IMR-90 (cell line): ENCODE results near the gene NRN1. TPM values are rescaled to one million over a fixed set of nuclear protein-coding genes. Genes with fewer than 3 reads are reported as not detected.

Experiments
- ATAC-seq: fragments of 200-7000 bp; cut with Tn5 transposase; 2 replicates; pipeline ENCODE4 v1.9.1; 2020; ENCODE audit warnings: low read depth, mild to moderate bottlenecking, moderate library complexity
- BruUV-seq: library from RNA; stranded (reverse); fragments of 400-500 nt; replicated peaks from 2 replicates; lab custom pipeline; 2021; lab: Mats Ljungman, UMichigan
- CTCF ChIA-PET: fragments of 300-600 bp; formaldehyde crosslinking; extraction: SDS; loops from one replicate; lab custom pipeline; 2021; ENCODE audit warnings: antibody characterized with exemption; lab: Yijun Ruan, JAX
- POLR2A ChIA-PET: fragments of 300-600 bp; sonication (Branson Sonifier 250); formaldehyde crosslinking; loops from one replicate; lab custom pipeline; 2022; ENCODE audit warnings: antibody characterized with exemption; ENCODE audit not compliant: unreplicated experiment; lab: Charles Lee
- DNase-seq: peaks from one replicate; pipeline ENCODE4 v3.0.0; 2013
- H2AFZ ChIP-seq: replicated peaks from 2 replicates; pipeline ENCODE3; 2013; ENCODE audit warnings: low read length, mild to moderate bottlenecking; ENCODE audit not compliant: poor library complexity
- H2AK5ac ChIP-seq: 2 replicates; pipeline ENCODE4 v1.6.1; 2013; ENCODE audit warnings: low read depth, low read length, inconsistent platforms
- H2AK9ac ChIP-seq: replicated peaks from 2 replicates; pipeline ENCODE3; 2013; ENCODE audit warnings: mild to moderate bottlenecking, low read depth, low read length, moderate library complexity; ENCODE audit not compliant: poor library complexity
- H2BK120ac ChIP-seq: 2 replicates; pipeline ENCODE4 v1.6.1; 2013; ENCODE audit warnings: low read depth, low read length, inconsistent platforms
- H2BK15ac ChIP-seq: 3 replicates; pipeline ENCODE4 v1.6.1; 2013; ENCODE audit warnings: low read depth, low read length, inconsistent platforms
- H2BK20ac ChIP-seq: 2 replicates; pipeline ENCODE4 v1.6.1; 2013; ENCODE audit warnings: low read depth, mild to moderate bottlenecking, inconsistent platforms, low read length, moderate library complexity
- H2BK5ac ChIP-seq: 2 replicates; pipeline ENCODE4 v1.6.1; 2013; ENCODE audit warnings: mild to moderate bottlenecking, low read depth, low read length, inconsistent platforms; ENCODE audit not compliant: poor library complexity, severe bottlenecking
- H3K14ac ChIP-seq: replicated peaks from 2 replicates; pipeline ENCODE4 v1.6.1; 2013; ENCODE audit warnings: low read depth, low read length, inconsistent platforms
- H3K18ac ChIP-seq: 2 replicates; pipeline ENCODE4 v1.6.1; 2013; ENCODE audit warnings: low read depth, low read length, control low read depth
- H3K23ac ChIP-seq: 2 replicates; pipeline ENCODE4 v1.6.1; 2013; ENCODE audit warnings: low read depth, low read length, inconsistent platforms
- H3K27ac ChIP-seq: 2 replicates; pipeline ENCODE4 v1.5.1; 2013; ENCODE audit warnings: mild to moderate bottlenecking, control low read depth, low read length; ENCODE audit not compliant: insufficient read depth
- H3K27me3 ChIP-seq: 2 replicates; pipeline ENCODE4 v1.6.1; 2013; ENCODE audit warnings: low read length; ENCODE audit not compliant: control insufficient read depth, insufficient read depth
- H3K36me3 ChIP-seq: 2 replicates; pipeline ENCODE4 v1.6.1; 2013; ENCODE audit warnings: low read length, mixed read lengths; ENCODE audit not compliant: control insufficient read depth, insufficient read depth
- H3K4ac ChIP-seq: 2 replicates; pipeline ENCODE4 v1.6.1; 2013; ENCODE audit warnings: low read depth, low read length, inconsistent platforms
- H3K4me1 ChIP-seq: 2 replicates; pipeline ENCODE4 v1.6.1; 2013; ENCODE audit warnings: low read length, mixed read lengths; ENCODE audit not compliant: control insufficient read depth, insufficient read depth
- H3K4me2 ChIP-seq: 2 replicates; pipeline ENCODE4 v1.6.1; 2013; ENCODE audit warnings: low read depth, mild to moderate bottlenecking, control low read depth, low read length, moderate library complexity
- H3K4me3 ChIP-seq: 2 replicates; pipeline ENCODE4 v1.5.1; 2013; ENCODE audit warnings: low read depth, mild to moderate bottlenecking, control low read depth, low read length, moderate library complexity; ENCODE audit not compliant: insufficient read depth
- H3K56ac ChIP-seq: 2 replicates; pipeline ENCODE4 v1.6.1; 2013; ENCODE audit warnings: low read length, inconsistent platforms; ENCODE audit not compliant: insufficient read depth; ENCODE audit errors: extremely low read depth
- H3K79me1 ChIP-seq, 2 experiments: 2 replicates each; pipeline ENCODE4 v1.6.1; 2013; ENCODE audit warnings: low read length in 2 of 2, inconsistent platforms in 1 of 2, low read depth in 1 of 2
- H3K9ac ChIP-seq: 2 replicates; pipeline ENCODE4 v1.6.1; 2013; ENCODE audit warnings: low read depth, low read length, control low read depth
- H3K9me1 ChIP-seq: 2 replicates; pipeline ENCODE4 v1.6.1; 2013; ENCODE audit warnings: low read length, inconsistent platforms; ENCODE audit not compliant: insufficient read depth
- H3K9me3 ChIP-seq: 2 replicates; pipeline ENCODE4 v1.6.1; 2013; ENCODE audit warnings: low read length; ENCODE audit not compliant: control insufficient read depth, insufficient read depth
- H4K20me1 ChIP-seq: 2 replicates; pipeline ENCODE4 v1.6.1; 2013; ENCODE audit warnings: low read length, inconsistent platforms; ENCODE audit not compliant: insufficient read depth
- H4K5ac ChIP-seq: 2 replicates; pipeline ENCODE4 v1.6.1; 2013; ENCODE audit warnings: mild to moderate bottlenecking, low read depth, low read length, control low read depth
- H4K8ac ChIP-seq, 2 experiments: 2 replicates each; pipeline ENCODE4 v1.6.1; 2013; ENCODE audit warnings: low read depth in 2 of 2, low read length in 2 of 2, control low read depth in 1 of 2, inconsistent platforms in 1 of 2
- H4K91ac ChIP-seq: 2 replicates; pipeline ENCODE4 v1.6.1; 2013; ENCODE audit warnings: low read depth, low read length, inconsistent platforms; ENCODE audit not compliant: insufficient read depth
- CEBPB ChIP-seq: IDR thresholded peaks from 2 replicates; pipeline ENCODE4 v1.6.1; 2012; ENCODE audit warnings: low read depth, low read length, improper control_type of control experiment
- CTCF ChIP-seq: conservative IDR thresholded peaks from 2 replicates; pipeline ENCODE4 v1.5.1; 2012; ENCODE audit warnings: mild to moderate bottlenecking, low read depth, low read length, improper control_type of control experiment
- FOS ChIP-seq: fragments of 150-350 bp; IDR thresholded peaks from 2 replicates; pipeline ENCODE4 v1.6.1; 2016; ENCODE audit warnings: low read depth, low read length
- MAZ ChIP-seq: IDR thresholded peaks from 2 replicates; pipeline ENCODE4 v1.6.1; 2012; ENCODE audit warnings: low read depth, mild to moderate bottlenecking, low read length, improper control_type of control experiment, moderate library complexity, borderline replicate concordance
- NFE2L2 ChIP-seq: fragments of 150-350 bp; IDR thresholded peaks from 2 replicates; pipeline ENCODE4 v1.6.1; 2016; ENCODE audit warnings: low read depth, mild to moderate bottlenecking, low read length
- USF2 ChIP-seq: fragments of 150-350 bp; IDR thresholded peaks from 2 replicates; pipeline ENCODE4 v1.6.1; 2017; ENCODE audit warnings: mild to moderate bottlenecking, antibody characterized with exemption, low read length, low read depth
- WGBS, 2 experiments: methylation state at CpG; one replicate each; pipeline versions ENCODE4 v1.1.5 to v1.1.7; 2013; ENCODE audit warnings: missing lambda C conversion rate in 2 of 2; ENCODE audit not compliant: insufficient read length in 1 of 2; ENCODE audit errors: extremely low coverage in 2 of 2; 5-methylcytosine and 5-hydroxymethylcytosine counted together
- dilution Hi-C: fragments of 300-500 bp; cut with HindIII; formaldehyde crosslinking; loops from one replicate; pipeline ENCODE4 v1.14.3; 2018; ENCODE audit warnings: low sequenced_read_pairs; ENCODE audit not compliant: unreplicated experiment
- in situ Hi-C: fragments of 300-500 bp; cut with MboI; formaldehyde crosslinking; loops from 3 replicates; pipeline ENCODE4 v1.14.3; 2019; ENCODE audit warnings: low sequenced_read_pairs, inconsistent platforms, mixed read lengths
- intact Hi-C: fragments of 100-400 bp; cut with micrococcal nuclease; formaldehyde crosslinking; loops from 2 replicates; pipeline ENCODE4 v1.10.0; 2022
- polyA plus RNA-seq, 3 experiments: library from polyadenylated mRNA; depleted of rRNA; stranded (reverse); fragments of >200 nt; gene quantifications; 2 replicates each; pipeline ENCODE4 v1.2.3, GENCODE V29; 2012; ENCODE audit warnings: low replicate concordance in 1 of 3
- total RNA-seq: library from RNA; depleted of rRNA; stranded (reverse); fragments of >200 nt; gene quantifications from 2 replicates; pipeline ENCODE4 v1.2.3, GENCODE V29; 2012

The NRN1 gene
- total and polyA plus RNA-seq, 2 of the 4 experiments (the other 2 are of a cell fraction), result not detected

- no peak overlapping the region for H2BK20ac ChIP-seq
- dilution Hi-C loops, result no loop called here
These were observed 19.9 kb downstream of the NRN1 start for GRCh38 chr6:5986861-5987260.

More at GRCh38 chr6:5986861-5987260, 19.9 kb downstream of the NRN1 start:
- DNase-seq, result no peak
- ATAC-seq, result no peak
- no peak overlapping the region for H3K4ac ChIP-seq
- H3K56ac ChIP-seq, result no peak overlapping the region
- H4K5ac ChIP-seq, result no peak overlapping the region
- H3K9me1 ChIP-seq, result no peaks in the 10 kb centered on the region
- no peak overlapping the region for H3K23ac ChIP-seq
- 63% methylated on average over 1 of the region's 2 CpGs; no CpG with 5 or more reads in 1 of the 2 experiments for WGBS, 2 experiments
- no TSS peak for BruUV-seq
- H3K18ac ChIP-seq, result no peak overlapping the region
- H3K9ac ChIP-seq, result no peak overlapping the region
- H3K4me3 ChIP-seq, result no peak overlapping the region
- no peaks in the 10 kb centered on the region for H3K79me1 ChIP-seq
- no peak overlapping the region for H4K8ac ChIP-seq
- no peak overlapping the region for H2BK120ac ChIP-seq
- no peaks in the 10 kb centered on the region for H3K27me3 ChIP-seq
- no peaks in the 10 kb centered on the region for H4K20me1 ChIP-seq
- TF ChIP-seq NFE2L2, result no peak
- TF ChIP-seq MAZ, result no peak
- TF ChIP-seq FOS, result no peak
- no peak for TF ChIP-seq CTCF
- TF ChIP-seq CEBPB, result no peak
- no peak for TF ChIP-seq USF2
- no peak overlapping the region for H3K27ac ChIP-seq
- no peak overlapping the region for H3K14ac ChIP-seq
- H2AFZ ChIP-seq, result no peak overlapping the region
- H2AK5ac ChIP-seq, result no peak overlapping the region
- H4K91ac ChIP-seq, result no peak overlapping the region
- H3K4me1 ChIP-seq, result no peaks in the 10 kb centered on the region
- H3K4me2 ChIP-seq, result no peak overlapping the region
- ChIA-PET POLR2A (no interaction called here), CTCF (no interaction called here)
- no peak overlapping the region for H2BK15ac ChIP-seq
- intact Hi-C loops, result no loop called here
- no peak overlapping the region for H2AK9ac ChIP-seq
- no peaks in the 10 kb centered on the region for H3K36me3 ChIP-seq
- H2BK5ac ChIP-seq, result no peak overlapping the region
- no peaks in the 10 kb centered on the region for H3K9me3 ChIP-seq
- in situ Hi-C loops, result loop anchor here (25.0 kb wide), 1 partner anchor 525 kb away; no protein-coding TSS in a partner anchor
